Upper lobe of left lung (tissue), 4 donors: ENCODE results near the gene ITCH.

Experiments used
- CTCF ChIP-seq, 6 experiments: fragments of 450-650 bp in 4 of 6; fragments of 200-600 bp in 2 of 6; sonication (generic) in 2 of 6; IDR thresholded peaks; one replicate each; pipeline ENCODE4 v1.5.1; 2016 to 2019; ENCODE audit warnings: antibody characterized with exemption in 6 of 6
- POLR2A ChIP-seq, 4 donors: fragments of 450-650 bp; IDR thresholded peaks; one replicate each; pipeline ENCODE4 v1.5.1; 2016 to 2017; ENCODE audit warnings: antibody characterized with exemption in 4 of 4, mild to moderate bottlenecking in 2 of 4

GRCh38 chr20:34531608-34532265, 168.7 kb downstream of the ITCH start:
- TF ChIP-seq CTCF (IDR thresholded peaks at IDR 0.05), result no peak
- no peak for TF ChIP-seq POLR2A (IDR thresholded peaks at IDR 0.05)
